Effector CD8-positive, alpha-beta T cell (primary cell): Measurements from ENCODE around the gene RNF224.
A peak's percentile ranks its signal among the peaks of the same experiment; 100 is the strongest.

Experiments used
- DNase-seq: peaks from one replicate; lab custom pipeline; 2025; lab: John Stamatoyannopoulos, UW

Gene RNF224

DNA sequence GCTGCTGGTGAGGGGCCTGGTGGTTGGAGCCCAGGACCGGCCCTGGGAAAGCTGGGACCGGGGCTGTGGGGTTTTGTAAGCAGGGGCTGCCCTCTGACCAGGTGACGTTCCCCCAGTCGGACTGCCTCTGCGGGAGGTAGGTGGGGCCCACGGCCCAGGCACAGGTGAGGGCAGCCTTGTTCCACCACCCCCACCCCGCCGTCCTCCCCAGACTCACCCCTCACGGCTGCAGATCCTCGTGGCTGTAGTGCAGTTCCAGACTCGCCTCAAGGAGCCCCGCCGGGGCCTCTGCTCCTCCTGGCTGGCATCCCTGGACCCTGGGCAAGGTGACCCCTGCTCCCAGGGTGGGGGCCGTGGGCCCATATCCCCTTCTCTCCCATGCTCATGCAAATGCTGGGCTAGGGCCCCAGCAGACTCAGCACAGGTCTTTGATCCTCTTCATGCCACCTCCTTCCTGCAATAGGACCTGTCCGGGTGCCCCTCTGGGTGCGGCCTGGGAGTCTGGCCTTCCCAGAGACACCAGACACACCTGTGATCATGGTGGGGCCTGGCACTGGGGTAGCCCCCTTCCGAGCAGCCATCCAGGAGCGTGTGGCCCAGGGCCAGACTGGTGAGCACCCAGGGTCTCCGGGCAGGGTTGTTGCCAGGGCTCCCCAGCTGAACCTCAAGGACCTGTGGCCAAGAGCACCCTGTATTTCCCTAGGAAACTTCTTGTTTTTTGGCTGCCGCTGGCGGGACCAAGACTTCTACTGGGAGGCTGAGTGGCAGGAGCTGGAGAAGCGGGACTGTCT lies 11.9 kb upstream of the RNF224 start:
- DNase-seq = no peak

DNA sequence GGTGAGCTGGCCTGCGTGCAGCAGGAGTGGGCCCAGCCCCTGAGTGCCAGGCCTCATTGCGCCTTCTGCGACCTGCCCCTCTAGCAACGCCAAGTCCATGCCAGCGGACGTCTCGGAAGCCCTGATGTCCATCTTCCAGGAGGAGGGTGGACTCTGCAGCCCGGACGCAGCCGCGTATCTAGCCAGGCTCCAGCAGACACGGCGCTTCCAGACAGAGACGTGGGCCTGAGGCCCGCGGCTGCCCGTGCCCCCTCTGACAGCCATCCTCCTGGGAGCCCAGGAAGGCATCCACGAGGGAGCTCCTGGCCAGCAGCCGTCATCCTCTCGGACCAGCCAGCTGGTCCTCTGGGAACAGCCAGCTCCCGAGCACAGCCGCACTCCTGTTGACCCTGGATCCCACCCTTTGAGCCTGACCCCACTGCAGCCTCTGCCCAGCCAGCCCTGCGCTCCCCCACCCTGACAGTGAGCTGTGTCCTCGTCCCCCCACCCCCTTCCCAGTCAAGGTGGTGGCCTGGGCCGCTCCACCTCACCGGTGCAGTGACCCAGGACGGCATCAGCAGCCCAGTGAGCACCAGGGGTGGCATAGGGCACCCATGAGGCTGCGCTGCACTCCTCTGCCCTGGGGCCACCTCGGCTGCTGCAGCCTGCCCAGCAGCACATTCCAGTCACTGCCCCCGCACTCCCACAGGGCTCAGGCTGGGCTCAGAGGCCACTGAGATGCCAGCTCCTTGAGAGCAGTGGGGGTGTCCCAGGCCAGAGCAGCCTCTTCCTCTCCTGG lies 10.9 kb upstream of the RNF224 start:
- no peak for DNase-seq

DNA sequence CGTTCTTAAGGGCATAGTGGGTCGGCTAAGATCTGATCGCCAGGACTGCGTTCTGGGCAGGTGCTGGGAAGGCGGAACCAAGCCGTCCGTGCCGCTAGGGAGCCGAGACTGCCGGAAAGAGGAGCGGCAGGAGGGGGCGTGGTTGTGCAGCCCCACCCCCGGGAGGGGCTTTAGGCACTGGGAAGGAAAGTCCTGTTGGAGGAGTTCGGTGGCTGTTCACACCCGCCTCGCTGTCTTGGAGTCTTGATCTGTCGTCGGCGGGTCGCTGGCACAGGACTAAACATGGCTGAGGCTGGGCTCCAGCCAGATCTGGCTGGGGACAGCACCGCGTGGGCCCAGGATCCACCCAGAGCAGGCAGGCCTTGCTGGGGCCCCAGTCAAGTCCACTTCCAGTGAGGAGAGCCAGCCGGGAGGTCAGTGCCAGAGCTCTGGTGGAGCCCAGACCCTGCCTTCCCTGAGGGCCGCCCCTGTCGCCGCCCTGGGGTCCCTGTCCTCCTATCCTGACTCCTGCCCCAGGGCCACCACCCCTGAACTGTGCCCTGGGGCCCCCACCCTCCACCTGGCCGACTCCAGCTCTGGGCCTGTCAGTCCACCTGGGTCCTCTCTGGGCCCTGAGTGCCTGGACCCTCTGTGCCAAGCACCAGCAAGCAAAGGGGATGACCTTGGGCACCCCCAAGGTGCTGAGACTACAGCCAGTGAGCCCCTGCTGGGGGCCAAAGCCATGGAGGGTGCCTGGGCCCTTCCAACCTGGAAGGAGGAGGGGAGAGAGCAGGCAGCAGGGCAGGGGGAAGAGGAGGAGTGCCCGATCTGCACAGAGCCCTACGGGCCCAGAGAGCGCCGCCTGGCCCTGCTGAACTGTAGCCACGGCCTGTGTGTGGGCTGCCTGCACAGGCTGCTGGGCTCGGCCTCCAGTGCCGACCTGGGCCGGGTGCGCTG lies 9.8 kb upstream of the RNF224 start:
- DNase-seq = no peak

DNA sequence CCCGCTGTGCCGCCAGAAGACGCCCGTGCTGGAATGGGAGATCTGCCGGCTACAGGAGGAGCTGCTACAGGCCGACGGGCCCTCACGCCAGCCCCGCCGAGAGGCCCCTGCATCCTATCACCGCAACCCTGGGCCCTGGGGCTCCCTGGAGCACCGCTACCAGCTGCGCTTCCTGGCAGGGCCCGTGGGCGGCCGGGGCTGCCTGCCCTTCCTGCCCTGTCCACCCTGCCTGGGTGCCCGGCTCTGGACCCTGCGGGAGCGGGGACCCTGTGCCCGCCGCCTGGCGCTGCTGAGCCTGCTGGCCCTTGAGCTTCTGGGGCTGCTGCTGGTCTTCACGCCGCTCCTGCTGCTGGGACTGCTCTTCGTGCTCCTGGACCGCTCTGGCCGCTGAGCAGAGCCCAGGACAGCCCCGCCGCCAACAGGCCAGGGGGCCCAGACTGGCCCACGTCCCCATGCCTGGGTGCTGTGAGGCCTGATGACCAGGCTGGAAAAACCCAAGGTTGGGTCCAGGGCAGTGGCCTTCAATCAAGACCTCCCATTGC lies 9.0 kb upstream of the RNF224 start:
- no peak for DNase-seq

DNA sequence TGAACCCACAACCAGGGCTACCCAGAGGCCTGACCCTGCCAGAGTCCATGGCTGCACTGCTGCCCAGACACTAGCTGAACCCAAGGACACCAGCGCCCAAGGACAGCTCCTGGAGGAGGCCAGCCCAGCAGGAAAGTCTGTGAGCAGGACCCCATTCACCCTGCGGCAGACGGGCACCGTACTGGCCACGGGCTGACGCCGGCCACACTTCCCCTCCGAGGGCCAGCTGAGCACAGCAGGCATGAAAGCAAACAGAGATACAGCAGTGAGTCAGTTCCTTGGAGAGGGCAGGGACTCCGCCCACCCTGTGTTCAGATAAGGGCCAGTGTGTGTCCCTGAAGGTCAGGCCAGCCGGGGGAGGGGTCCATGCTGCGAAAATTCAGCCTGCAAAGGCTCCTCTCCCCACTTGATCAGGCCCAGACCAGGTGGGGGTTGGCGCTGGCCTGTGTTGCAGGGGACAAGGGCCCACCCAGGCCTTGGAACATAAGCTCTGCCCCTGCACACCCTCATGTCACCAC lies 8.5 kb upstream of the RNF224 start:
- no peak for DNase-seq

DNA sequence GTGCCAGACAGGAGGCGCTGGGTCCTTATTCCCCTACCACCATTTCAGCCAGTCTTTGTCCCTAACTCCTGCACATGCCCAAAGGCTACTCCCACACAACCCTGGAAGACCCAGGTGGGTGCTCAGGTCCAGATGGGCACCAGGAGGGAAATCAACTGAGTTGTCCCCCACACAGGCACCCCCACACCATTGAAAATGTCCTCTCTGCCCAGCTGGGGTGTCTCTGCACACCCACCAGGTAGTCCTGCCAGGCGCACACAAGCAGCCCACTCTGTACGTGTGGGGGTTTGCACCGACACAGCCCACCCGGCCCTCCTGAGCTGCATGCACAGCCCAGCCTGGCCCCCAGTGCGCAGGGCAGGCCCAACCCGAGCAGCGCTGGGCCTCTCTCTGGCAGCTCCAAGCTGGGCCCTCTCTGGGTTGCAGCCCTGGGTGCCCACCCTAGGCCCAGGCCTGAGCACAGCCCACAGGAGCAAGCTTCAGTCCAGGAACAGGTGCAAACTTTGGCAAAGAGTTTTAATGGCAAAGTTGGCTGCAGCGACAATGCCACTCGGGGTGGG lies 7.5 kb upstream of the RNF224 start:
- no peak for DNase-seq

DNA sequence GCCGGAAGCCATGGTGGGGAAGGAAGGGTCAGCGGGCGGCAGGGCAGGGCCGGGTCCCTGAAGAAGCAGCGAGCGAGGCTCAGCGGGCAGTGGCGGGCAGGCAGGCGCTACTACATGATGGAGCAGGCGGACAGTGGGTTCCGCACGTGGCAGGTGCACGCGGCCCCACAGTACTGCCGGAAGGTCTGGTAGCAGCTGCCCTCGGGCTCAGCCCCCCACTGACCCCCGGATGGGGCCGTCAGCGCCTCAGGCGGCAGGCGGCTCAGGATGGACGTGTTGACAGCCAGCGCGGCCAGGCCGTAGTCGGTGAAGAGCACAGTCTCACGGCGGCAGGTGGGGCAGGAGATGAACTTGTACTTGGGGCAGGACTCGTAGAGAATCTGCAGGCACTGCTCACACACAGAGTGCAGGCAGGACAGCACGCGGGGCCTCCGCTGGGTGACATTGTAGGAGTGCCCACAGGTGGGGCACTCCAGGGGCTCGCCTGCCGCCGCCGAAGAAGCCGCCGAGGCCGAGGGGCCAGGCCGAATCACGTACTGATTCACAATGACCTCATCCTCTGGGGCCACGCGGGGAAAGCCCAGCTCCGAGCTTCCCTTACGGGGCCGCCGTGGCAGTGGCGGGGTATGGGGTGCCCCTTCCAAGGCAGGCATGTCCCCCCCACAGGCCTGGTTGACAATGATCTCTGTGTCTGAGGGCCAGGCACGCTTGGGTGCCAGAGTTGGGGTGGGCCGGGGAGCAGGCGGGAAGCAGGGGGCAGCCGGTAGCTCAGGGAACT lies 6.8 kb upstream of the RNF224 start:
- DNase-seq = no peak

DNA sequence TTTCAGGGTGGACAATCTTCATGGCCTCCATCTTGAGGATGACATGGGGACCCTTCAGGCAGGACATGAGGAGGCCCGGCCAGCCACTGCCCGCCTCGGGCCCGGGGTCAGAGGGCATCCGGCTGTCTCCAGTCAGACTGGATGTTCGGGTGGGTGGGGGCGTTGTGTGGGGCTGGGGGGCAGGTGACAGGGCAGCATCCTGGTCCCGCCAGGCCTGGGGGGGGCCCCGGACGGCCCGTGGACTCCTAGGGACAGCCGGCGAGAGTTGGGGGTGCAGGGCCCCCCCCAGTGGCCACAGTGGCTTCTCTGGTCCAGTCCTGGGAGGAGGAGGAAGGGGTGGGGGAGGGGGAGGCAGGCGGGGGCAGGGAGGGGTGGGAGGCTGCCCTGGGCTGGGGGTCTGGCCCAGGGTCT lies 6.2 kb upstream of the RNF224 start:
- no peak for DNase-seq

DNA sequence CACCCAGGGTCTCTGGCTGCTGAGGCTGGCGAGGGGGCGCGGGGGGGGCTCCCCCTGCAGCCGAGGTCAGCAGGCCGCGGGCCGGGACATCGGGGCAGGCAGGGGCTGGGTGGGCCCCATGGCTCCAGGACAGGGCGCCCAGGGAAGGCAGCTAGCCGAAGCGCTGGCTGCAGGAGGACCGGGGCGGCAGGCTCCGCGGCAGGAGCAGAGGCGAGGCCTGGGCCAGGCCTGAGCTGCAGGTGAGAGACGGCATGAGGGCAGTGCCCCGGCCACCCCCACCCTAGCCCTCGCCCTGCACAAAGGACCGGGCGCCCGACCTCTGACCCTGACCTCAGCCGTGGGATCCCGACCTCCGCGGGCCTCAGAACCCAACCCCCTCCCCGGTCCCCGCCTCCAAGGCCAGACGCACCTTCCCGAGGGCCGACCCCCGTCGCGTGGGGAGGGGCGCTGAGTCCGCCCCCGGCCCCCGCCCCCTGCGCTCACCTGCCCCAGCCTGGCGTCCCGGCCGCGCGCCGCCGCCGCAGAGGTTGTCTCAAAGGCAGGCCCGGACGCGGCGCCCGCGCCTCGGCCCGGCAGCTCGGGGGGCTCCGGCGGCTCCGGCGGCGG lies 5.7 kb upstream of the RNF224 start:
- no peak for DNase-seq

DNA sequence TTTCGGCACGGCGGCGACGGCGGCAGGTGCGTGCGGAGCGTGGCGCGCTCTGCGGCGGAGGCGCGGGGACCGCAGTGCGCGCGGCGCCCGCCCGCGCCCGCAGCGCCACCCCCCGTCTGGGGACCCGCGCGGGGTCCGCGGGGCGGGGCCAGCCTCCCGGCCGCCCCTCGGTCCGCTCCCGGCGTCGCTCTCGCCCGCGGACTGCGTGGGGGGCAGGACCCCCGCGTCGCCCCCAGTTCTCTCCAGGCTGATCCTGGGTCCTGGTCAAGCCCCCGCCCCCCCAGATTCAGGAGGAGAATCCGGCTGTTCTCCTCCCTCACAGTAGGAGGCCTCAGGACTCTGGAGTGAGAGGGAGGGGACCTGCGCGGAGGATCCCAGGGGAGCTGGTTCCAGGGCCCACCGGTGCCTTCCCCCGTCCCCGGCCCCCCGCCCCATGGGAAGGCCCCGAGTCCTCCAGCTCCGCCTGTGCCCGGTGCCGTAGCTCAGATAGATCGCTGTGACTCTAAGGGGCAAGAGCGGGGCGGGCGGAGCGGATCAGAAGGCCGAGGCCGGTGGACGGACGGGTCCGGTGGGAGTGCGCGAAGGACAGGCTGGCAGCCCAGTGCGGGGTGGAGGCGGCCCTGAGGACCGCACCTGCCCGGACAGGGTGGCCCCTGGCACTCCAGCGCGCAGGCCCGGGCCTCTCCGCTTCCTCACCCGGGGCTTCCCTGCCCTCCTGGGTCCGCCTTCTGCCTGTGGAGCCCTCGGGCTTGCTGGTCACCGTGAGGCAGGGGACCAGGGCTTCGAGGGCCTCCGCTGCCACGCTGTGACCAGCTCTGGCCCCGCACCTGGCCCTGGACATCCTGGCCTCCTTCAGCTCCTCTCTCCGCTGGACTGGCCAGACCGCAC lies 4.9 kb upstream of the RNF224 start, which contains the start of gene RNF208:
TSS of gene RNF208 (minus strand) at position 51 of the 888 bp plus-strand sequence. CDS start 1,028 bp downstream, outside the sequence.
- DNase-seq = no peak

DNA sequence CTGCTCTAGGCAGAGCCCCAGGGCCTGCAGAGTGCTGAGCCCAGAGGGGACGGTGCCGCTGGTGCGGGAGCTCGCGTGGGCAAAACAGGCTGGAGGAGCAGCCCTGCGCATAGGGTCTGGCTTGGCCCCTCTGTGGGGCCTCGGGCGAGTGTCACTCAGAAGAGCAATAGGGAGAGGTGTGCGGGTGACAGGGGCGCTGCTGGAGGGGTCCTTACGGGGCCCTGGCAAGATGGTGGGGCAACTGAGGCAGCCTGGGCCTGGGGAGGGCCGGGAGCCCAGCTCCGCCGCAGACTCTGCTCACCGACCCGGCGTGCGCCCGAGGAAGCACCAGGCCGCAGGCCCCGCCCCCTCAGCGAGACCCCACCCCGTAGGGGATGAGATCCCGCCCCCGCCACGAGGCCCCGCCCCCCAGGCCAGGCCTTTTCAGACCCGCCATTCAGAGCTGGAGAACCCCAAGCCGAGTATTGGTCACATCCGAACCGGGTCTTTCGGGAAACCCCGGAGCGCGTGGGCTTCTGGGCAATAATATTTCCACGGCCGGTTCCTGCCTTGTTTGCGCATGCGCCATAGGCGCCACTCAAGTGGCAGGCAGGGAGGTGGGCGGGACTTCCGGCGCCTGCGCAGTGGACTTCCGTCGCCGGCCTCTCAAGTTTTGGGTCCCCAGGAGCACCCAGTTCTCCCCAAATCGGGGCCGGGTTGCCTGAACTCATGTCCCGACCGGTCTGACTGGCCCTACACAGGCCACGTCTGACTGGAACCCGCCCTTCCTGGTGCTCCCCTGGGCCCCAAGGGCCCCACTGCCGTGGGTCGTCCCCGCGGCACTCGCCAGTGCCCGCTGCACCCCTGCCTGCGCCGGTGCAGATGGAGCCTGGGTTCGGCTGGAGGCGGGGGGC lies 4.0 kb upstream of the RNF224 start:
- DNase-seq = peak; percentile 99

DNA sequence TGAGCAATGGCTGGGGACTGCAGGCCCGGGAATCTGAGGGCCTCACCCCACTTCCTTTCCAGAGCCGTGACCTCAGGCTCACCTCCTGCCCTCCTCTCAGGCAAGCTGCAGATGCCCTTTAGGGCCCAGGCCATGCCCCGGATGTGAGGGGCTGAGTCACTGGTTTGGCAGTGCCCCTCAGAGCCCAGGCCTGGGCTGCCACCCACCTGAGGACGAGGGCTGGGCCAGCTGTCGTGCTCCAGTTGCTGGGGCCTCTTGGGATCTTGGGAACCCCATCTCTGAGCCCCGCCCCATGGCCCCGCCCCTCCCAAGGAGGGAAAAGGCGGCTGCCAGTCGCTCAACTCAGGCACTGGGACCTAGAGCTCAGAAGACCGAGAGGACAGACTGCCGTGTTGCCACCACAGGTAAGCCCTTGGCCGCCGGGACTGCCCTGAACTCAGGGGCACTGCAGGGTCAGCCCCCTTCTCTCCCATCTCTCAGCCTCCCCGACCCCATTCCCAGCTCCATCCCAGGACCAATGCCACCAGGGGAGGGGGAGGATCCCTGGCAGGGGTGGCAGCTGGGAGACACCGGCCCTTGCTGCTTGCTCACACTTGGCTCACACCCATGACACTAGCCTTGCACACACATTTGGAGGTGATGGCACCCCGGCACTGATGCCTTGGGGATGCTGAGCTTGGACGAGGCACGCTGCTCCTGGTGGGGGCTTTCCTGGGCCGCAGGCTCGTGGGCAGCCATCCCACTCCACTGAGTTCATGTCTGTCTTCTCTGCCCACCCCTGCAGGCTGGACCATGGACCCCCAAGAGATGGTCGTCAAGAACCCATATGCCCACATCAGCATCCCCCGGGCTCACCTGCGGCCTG lies 2.2 kb upstream of the RNF224 start, which contains the start of gene CYSRT1:
TSS of gene CYSRT1 (plus strand) at position 345 of the 865 bp plus-strand sequence. CDS start at position 793, 448 bp downstream.
- no peak for DNase-seq

DNA sequence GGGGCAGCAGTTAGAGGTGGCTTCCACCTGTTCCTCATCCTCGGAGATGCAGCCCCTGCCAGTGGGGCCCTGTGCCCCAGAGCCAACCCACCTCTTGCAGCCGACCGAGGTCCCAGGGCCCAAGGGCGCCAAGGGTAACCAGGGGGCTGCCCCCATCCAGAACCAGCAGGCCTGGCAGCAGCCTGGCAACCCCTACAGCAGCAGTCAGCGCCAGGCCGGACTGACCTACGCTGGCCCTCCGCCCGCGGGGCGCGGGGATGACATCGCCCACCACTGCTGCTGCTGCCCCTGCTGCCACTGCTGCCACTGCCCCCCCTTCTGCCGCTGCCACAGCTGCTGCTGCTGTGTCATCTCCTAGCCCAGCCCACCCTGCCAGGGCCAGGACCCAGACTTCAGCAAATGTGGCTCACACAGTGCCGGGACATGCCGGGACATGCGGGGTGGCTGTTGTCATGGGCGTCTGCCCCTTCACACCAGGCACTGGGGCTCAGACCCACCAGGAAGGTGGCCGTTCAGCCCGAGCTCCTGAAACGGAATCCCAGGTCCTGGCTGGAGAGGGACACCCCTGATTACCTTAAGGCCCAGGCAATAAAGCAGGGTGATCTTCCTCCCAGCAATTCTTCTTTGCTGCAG lies 1.5 kb upstream of the RNF224 start:
- DNase-seq = no peak

DNA sequence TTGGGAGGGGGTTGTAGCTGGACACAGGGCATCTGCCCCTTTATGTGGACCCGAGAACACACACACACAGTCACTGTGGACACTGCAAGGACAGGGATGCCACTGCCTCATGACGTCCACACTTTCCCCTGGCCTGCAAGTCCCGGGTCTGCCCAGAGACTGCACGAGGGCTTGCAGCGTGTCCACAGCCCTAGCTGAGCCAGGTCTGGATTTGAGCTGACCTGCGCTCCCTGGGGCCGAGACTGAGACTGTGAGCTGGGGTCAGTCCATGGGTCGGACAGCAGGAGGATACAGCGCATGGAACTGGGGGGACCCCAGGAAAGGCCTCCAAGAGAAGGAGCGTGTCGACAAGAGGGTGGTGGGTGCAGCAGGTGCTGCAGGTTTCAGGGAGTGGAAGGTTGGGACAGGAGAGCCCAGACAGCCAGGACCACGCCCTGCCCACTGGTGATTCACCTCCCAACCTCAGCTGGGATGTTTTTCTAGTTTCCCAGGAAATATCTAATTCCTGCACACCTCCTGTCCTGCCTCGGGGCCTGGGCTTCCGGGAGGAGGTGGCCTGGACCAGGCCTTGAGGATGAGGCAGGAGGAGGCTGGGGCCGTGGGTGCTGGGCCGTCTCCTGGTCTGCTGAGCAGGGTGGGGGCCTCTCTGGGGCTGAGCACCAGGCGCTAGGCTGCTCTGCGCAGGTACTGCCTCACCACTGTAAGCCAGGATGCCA lies 806 bp upstream of the RNF224 start:
- no peak for DNase-seq

DNA sequence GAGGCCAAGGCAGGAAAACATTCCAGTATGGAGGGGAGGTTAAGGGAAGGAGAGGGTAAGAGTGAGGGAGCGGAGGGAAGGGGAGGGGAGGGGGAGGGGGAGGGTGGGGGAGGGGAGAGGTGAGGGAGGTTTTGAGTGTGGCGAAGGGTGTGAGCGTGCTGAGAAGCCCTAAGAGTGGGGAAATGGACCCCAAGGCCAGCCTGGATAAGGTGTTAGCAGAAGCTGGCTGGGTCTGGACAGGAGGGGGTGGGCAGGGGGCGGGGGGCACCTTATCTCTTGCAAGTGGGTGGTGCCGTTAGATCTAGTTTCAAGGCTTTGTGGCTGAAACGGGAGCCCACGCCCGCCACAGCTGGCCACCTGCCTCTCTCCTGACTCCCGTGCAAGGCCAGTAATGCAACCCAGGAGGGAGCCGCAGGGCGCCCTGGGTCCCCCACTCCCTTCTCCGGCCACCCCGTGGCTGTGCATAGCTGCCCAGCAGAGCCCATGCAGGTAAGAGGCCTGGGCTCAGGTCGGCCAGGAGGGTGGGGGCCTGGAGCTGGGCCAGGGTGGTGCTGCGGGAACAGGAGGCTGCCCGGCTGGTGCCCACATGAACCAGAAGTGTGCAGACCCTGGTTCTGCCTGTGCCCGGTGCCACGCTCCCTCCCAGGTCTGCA lies 677 bp downstream of the RNF224 start:
- DNase-seq = no peak
